Left renal cortex interstitium (tissue), 4 donors: ENCODE measurements around the gene ZNF532. TPM values are rescaled to one million over a fixed set of nuclear protein-coding genes. Genes with fewer than 3 reads are reported as not detected.

ENCODE experiments used
- DNase-seq, 4 donors: peaks; one replicate each; pipeline ENCODE4 v3.0.0-alpha.2; 2013; ENCODE audit warnings: low read depth in 4 of 4, low spot score in 2 of 4, missing footprints in 1 of 4
- polyA plus RNA-seq, 4 donors: library from polyadenylated mRNA; unstranded; fragments of 120-200 nt; gene quantifications; one replicate each; pipeline ENCODE4 v1.2.1, GENCODE V29; 2013; ENCODE audit not compliant: insufficient read length in 4 of 4

ZNF532 gene
- polyA plus RNA-seq, 4 donors, result 95.0 to 106 (median 101) TPM

DNA sequence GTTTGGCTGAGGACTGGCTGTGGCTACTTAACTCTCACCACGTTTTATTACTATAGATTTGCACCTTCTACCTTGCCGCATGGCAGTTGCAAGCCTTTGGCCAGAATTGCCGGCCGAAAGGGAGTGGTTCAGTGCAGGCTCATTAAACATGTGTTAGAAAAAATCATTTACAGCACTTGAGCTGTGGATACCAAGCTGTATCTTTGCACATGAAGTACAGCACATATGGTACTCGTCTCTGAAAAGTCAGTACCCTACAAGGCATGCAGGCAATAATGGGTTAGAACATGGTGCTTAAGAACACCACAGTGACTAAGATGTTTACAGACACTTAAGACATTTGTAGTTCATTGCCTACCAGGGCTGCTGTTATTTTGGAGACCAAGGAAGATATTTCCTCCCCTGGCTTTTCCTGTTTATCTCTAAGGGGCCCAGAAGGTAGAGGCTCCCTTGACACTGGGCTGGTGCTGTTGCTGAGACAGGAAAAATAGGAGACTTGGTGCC is 103.1 kb downstream of the ZNF532 start:
- DNase-seq, result no peak

DNA sequence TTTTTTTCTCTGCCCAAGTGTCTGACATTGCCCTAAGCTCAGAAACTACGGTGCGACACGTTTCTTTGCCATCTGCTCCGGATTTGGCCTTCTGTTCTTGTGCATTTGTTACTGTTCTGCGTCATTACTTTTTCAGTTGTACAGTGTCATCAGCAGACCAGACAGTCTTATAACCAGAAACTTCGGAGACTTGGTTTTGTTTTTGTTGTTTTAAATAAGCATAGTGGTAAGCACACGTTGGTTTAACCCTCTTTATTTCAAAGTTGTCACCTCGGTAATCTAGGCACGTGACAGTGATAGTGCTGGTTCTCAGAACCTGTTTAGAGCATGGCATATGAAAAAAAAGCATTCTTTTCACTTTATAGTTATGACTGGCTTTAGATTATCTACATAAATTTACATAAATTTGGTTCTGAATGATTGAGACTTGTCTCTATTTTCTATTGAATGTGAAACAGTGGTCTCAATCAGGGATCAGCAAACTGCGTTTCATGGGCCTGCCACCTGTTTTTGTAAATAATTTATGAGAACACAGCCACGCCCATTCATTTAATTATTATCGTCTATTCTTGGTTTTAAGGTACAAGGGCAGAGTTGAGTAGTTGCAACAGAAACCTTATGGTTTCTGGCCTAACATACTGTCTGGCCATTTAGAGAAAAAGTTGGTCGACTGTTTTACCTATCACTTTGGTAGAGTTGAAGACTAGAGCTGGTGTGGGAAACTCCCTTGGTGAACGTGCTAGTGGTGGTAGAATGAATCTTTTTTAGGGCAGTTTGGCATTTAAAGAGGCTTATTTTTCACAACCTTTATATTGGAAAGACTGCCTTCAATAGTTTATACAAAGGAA is 106.5 kb downstream of the ZNF532 start:
- DNase-seq, result no peak

DNA sequence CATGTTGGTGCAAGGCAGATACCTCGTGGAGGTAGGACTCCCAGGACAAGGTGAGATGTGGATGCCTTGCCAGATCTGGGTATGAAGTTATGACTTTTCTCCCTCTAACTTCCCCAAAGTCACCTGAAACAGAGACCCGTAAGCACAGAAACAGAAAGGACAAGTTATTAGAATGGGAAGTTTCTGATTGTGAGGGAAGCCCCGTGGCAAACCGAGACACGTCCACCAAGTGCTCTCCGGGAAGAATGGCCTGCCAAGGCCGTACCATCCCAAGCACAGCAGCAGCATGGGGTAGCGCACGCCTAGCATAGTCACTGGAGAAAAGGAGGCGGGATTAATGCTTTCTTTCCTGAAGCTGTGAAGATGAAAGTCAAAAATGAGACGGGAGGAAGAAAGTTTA is 110.6 kb downstream of the ZNF532 start:
- DNase-seq, result no peak

DNA sequence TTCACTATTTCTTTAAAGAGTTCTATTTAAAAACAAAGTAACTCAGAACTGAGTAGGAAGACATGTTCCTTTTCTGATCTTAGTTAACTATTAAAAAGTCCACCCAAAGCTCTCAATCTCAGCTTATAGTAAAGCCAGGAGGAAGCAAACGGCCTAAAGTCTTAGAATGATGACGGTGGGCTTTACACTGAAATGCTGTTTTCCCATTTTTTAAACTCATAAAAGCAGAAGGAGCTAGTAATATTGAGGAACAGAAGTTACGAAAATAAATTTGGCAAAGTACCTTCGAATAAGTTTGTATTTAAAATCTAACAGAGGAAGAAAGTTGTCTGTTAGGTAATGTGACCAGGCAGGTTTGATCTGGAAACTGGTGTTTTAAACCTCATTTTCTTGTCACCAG is 111.1 kb downstream of the ZNF532 start:
- no peak for DNase-seq

DNA sequence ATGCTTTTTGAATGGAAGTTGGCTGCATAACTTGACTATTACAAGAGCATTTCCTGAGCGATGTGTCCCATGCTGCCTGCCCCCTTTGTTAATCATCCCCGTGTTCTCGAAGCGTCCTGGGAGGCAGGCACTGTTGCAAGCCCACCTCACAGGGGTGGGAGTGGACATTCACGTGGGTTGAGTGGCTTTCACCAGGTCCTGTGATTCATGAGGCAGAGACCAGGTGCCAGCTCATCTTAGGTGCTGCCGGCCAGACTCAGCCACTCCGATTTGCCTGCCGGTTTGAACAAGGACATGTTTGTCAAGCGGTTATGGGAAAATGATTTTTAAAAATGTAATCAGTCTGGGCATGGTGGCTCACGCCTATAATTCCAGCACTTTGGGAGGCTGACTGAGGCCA is 112.5 kb downstream of the ZNF532 start:
- no peak for DNase-seq

DNA sequence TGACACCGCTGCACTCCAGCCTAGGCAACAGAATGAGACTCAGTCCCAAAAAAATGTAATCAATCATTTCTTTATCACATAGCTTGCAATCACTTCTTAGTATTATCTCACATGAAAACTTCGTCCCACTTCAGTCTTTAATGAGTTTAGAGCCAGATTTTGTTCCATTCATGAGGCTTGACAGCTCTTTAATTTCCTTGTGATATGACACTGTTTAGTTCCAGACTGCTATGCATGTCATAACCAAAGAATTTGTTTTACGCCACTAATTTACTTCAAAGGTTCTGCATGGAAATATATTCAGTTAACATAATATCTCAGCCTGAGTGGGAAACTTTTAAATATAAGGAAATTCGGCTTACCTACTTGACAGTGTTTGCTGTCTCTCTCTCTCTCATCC is 113.1 kb downstream of the ZNF532 start:
- no peak for DNase-seq

DNA sequence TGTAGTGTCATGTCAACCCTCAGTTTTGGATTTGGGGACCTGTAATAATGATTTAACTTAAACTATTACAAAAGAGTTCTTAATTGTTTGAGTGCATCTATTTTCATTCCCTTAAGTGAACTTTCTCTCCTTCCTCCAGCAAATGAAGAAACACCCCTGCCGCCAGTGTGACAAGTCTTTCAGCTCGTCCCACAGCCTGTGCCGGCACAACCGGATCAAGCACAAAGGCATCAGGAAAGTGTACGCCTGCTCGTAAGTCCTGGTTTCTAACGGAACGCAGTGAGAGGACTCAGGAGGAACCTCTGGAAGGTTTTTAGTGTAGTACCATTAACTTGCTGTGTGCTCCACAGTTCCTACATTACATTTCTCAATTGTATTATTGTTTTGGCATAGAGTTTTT is 114.2 kb downstream of the ZNF532 start:
- DNase-seq, result no peak

DNA sequence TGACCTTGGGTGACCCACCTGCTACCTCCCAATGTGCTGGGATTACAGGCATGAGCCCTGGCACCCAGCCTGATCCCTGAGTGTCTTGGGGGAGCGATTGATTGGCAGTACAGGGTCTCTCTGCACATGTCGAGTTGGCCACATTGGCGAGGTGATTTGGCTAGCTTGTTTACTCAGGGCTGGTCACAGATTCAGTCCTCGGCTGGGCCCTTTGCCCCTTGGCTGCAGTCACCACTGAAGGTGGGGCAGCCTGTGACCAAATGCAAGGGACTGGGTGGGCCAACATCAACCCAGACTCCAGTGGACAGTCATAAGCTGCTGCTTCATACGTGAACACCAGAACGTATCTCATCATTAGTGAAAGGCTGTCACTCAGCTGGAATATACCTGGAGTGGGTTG is 114.9 kb downstream of the ZNF532 start:
- no peak for DNase-seq

DNA sequence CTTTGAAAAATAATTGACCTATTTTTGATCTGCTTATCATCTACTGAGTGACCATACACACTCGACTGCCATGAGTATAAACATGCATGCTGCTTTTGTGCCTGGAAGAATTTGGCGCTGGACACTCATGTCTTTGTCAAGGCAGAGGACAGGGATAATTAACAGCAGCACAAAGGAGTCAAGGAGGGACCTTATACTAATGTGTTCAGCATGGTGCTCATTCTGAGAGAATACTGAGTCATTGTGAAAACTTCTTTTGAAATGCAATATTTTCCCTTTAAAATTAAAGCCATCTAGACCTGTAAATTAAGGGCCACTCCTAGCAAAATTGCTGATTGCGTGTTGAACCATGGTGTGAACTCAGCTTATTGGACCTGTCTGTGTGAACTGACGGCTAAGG is 116.3 kb downstream of the ZNF532 start:
- DNase-seq, result no peak

DNA sequence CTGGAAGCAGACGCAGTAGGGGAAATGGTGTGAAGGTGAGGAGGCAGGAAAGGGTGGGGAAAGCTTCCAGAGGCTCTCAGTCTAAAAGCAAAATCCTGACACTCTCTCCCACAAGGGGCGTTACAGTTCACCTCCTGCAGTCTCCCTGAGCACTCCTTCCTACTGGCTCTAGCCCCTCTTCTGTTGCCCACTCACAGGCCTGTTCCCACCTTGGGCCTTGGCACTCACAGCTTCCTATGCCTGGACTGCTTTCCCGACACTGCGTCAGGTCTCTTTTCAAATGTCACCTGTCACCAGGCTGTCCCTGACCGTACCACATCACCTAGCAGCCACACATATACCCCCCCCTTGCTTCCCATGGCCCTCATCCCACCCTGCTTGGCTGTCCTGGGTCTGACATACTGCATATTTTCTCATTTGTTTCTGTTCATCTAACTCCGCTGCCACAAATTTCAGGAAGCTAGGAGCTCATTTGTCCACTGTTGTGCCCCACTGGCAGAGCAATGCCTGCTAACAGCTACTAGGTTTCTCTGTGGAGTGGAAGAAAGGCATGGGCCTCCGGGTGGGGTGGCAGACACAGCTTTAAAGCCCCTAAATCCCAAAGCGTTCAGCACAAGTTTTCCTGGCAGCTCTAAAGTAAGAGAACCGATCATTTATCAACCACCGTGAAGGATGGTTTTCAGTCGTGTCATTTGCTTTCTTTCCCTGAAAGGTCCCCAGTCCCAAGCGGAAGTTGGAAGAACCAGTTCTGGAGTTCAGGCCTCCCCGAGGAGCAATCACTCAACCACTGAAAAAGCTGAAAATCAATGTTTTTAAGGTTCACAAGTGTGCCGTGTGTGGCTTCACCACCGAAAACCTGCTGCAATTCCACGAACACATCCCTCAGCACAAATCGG is 118.8 kb downstream of the ZNF532 start:
- no peak for DNase-seq

DNA sequence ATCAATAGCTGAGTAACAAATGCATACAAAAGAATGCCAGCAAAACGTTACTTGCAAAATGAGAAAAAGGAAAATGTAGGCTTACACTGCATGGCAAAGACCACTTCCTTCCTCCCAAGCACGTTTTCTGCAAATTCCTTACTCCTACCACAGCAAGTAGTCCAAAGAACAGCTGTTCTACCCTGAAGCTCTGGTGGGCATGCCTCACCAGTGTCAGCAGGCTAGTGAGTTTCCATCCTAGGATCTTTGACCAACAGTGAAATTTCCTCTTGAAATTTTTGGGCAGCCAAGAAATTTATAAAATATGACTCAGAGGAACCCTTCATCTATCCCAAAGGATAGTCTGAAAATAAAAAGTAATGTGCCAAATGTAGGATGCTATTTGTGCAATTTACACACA is 123.9 kb downstream of the ZNF532 start:
- no peak for DNase-seq

DNA sequence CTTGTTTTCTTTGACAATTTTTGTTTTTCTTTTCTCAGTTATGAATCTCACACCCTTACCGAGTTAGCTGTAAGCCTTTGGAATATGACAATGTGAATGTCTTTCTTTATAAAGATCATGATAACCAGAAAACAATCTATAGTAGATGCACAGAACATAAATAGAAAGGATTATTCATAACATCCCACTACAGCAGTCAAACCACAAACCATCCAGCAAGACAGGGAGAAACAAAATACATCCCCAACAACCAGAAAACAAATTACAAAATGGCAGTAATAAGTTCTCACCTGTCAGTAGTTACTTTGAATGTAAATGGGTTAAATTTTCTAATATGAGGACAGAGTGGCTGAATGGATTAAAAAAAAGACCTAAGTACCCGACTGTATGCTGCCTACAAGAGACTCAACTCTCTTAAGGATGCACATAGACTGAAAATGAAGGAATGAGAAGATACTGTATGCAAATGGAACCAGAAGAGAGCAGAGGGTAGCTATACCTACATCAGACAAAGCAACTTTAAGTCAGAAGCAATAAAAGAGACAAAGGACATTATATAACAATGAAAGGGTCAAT is 124.6 kb downstream of the ZNF532 start:
- DNase-seq, result no peak

DNA sequence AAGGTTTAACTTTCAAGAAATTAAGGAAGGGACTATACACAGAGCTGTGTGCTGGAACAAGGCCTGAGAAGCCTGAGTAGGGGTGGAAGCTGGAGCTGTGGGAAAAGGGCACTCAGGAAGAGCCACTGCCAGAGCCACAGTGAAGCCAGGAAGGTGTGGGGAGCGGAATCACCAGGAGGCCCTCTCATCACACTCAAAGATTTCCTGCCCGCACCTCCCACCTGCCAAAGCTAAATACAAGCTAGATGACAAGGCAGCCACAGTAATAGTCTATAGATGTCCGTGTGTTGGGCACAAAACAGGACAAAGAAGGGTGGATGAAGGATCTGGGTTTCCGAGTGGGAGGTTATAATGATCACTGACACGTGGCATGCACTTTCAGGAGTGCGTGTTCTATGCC is 126.0 kb downstream of the ZNF532 start:
- no peak for DNase-seq

DNA sequence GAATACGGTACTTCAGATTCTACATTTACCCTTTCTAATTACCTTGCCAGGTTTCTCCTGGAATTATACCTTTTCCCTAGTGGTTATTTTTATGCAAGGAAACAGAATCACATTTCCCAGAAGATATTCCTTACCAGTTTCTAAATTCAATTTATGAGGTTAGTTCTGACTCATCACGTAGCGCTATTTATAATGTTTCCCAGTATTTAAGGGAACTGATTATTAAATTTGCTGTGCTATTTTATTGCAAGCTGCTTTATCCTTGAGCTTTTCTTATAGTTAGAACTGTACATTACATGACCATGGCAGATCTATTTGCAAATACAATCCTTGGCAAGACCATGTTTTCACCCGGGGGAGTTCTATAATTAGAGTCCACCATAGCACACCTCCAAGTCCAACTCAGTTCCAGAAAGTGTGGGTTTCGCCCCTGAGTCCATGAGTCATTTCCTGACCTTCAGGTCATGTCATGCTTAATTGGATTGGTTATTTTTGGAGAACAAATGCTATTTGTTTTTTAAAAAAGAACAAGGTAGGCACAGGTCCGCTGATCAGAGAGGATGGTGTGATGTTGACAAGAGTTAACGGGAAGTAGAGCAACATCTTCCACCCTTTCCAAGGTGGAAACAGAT is 126.6 kb downstream of the ZNF532 start:
- DNase-seq, result no peak

DNA sequence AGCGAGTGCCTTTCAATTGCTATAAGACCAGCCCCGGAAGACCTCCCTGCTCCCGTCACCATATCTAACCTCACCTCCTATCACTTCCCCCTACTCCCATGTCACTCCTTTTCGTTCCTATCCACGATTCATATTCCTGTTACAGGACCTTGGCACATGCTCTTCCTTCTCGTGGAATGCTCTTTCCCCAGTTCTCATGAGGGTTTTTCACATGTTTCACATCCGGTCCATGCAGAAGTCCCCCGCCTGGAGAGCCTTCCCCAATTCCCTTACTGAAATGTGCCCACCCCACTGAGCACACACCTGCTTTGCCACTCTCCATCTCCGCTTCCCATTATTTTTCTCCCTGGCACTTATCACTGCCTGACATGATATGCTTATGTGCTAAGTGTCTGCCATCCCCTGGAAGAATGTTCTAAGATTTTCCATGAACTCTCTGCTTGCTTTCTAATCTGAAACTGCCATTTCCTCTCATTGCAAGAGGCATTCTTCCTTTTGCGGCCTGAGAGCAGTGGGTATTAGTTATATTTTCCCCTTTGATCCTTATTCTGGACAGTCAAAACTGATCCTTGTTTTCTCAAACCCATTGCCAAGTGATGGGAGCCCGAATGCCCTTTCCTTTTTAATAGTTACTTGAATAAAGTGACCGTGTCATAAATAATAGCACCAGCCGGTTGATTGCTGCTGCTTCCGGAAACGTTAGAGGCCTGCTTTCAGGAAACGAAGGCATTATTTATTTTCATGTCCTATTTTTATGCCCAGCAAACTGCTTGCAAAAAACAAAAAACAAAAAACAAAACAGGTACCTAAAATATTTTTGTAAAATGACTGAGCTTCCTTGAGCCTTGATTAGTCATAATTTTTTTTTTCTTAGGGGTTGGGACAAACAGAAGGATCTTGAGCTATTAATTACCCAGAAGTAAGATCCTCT is 127.9 kb downstream of the ZNF532 start:
- DNase-seq, result no peak

DNA sequence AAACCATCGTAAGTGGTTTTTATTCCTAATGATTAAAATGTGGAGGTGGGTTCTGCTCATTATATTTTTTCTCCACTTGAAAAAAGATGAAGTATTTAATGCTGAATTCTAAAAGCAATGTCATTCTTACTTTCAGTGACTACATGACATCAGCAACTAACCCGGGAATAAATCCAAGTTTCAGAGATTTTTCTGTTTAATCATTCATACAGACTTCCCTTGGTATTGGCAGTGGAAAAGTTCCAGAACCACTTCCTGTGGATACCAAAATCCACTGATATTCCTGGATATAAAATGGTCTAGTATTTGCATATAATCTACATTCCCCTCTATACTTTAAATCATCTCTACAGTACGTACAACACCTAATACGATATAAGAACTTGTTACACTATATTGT is 128.6 kb downstream of the ZNF532 start:
- DNase-seq, result no peak

DNA sequence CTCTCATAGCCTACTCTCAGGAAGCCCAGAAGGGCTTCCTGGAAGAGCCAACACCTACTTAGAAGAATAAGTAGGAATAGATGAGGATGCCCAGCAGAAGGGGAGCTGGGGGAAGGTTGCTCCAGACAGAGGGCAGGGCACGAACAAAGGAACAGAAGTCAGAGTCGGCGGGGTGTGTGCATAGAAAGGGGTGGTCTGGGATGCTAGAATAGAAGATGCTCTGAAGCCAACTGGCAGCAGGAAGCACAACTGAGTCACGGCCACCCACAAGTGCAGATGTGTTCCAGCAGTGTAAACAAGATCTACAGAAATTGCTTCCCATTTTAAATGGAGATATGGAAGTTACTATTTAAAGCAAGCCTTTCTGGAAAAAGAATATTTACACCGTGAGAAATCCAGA is 131.0 kb downstream of the ZNF532 start:
- DNase-seq, result no peak

DNA sequence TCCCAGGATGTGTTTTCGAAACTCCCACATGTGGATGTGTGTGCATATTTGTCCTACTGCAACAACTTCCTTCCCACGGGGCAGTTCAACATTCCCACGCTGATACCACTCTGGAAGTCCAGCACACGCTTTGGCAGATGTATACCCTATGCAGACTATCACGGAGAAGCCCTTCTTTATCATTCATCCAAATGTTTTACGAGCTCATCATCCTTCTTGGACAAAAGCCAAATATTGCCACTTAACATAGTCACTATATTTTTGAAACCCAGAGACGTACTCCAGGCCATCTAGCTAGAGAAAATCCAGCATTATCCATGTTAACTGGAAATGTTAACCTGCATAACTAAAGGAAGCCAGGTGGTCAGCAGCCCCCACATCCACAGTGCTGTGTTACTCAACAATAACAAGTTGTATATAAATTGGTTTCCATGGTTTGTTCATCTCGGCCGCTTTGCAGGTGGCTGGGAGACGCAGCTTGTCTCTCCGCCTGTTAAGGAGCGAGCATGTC is 131.5 kb downstream of the ZNF532 start:
- DNase-seq, result no peak

DNA sequence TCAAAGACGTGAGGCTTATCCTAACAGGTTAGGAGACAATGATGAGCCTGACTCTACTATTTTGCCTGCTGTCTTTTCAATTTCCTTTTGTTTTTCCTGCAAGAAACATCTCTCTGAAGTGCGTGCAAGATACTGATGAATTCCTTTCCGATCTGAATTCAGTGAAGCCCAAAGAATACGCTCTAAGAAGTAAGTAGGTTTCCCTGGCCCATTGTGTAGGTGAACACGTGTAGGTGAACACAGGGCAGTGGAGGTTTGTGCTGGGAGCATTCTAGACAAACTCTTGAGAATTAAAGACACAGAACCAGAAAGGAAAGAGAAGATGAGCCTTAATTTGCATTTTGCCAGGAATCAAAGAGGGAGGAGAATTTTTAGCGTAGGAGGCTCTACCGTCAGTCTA is 132.0 kb downstream of the ZNF532 start:
- DNase-seq, result no peak
